ENCODE results near the gene CLDN6. TPM values are rescaled to one million over a fixed set of nuclear protein-coding genes. Genes with fewer than 3 reads are reported as not detected.

CLDN6 gene
- total RNA-seq, 1 donor from 2014 or later = 0.96 TPM

Other genes with a start within 250 kb of the CLDN6 start
- gene ELOB, start 240.9 kb downstream of the CLDN6 start, total RNA-seq = 117 TPM
- gene PRSS33, start 230.6 kb downstream of the CLDN6 start, total RNA-seq = not detected
- gene PRSS41, start 219.7 kb downstream of the CLDN6 start, total RNA-seq = not detected
- gene PRSS21, start 200.9 kb downstream of the CLDN6 start, total RNA-seq = not detected
- gene ZG16B, start 187.9 kb downstream of the CLDN6 start, total RNA-seq = not detected
- 0.70 TPM for gene PRSS22, start 160.0 kb downstream of the CLDN6 start, total RNA-seq
- 5.9 TPM for gene FLYWCH2, start 135.0 kb downstream of the CLDN6 start, total RNA-seq
- gene FLYWCH1, start 106.3 kb downstream of the CLDN6 start, total RNA-seq = 18.8 TPM
- not detected for gene KREMEN2, start 53.9 kb downstream of the CLDN6 start, total RNA-seq
- 1.5 TPM for gene PAQR4, start 48.8 kb downstream of the CLDN6 start, total RNA-seq
- 0.98 TPM for gene PKMYT1, start 37.7 kb downstream of the CLDN6 start, total RNA-seq
- 1.5 TPM for gene CLDN9, start 5.3 kb downstream of the CLDN6 start, total RNA-seq
- gene TNFRSF12A, start 2.2 kb upstream of the CLDN6 start, total RNA-seq = 4.3 TPM
- 11.2 TPM for gene HCFC1R1, start 5.8 kb upstream of the CLDN6 start, total RNA-seq
- 9.6 TPM for gene THOC6, start 5.9 kb upstream of the CLDN6 start, total RNA-seq
- gene BICDL2, start 18.8 kb upstream of the CLDN6 start, total RNA-seq = 0.58 TPM
- 0.96 TPM for gene MMP25, start 28.4 kb upstream of the CLDN6 start, total RNA-seq
- gene IL32, start 47.5 kb upstream of the CLDN6 start, total RNA-seq = 172 TPM
- 0.10 TPM for gene ZSCAN10, start 81.1 kb upstream of the CLDN6 start, total RNA-seq
- gene ZNF205, start 94.4 kb upstream of the CLDN6 start, total RNA-seq = 7.0 TPM
- gene ZNF213, start 116.8 kb upstream of the CLDN6 start, total RNA-seq = 2.7 TPM
- gene OR1F1, start 170.0 kb upstream of the CLDN6 start, total RNA-seq = not detected
- 2.2 TPM for gene ZNF200, start 217.0 kb upstream of the CLDN6 start, total RNA-seq
- gene MEFV, start 238.4 kb upstream of the CLDN6 start, total RNA-seq = 0.88 TPM